ENCODE measurements around the gene HEATR5A.

DNA sequence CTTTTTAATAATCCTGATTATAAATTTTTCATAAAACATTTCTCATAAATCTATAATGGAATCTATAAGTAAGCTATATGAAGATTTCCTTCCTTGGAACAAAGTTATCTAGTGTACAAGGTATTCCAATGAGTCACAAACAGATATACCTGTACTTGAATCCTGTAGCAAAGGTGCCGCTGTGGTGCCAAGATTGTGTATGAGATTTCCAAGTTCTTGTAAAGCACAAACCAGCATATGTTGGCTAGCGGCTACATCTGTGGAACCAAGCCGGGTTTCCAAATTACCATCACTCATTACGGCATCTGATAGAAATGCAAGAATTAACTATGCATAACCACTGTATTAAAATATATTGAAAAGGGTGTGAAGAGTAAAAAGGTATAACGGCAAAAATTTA, 34.1 kb downstream of the HEATR5A start:
- TF ChIP-seq, protein P1, sequence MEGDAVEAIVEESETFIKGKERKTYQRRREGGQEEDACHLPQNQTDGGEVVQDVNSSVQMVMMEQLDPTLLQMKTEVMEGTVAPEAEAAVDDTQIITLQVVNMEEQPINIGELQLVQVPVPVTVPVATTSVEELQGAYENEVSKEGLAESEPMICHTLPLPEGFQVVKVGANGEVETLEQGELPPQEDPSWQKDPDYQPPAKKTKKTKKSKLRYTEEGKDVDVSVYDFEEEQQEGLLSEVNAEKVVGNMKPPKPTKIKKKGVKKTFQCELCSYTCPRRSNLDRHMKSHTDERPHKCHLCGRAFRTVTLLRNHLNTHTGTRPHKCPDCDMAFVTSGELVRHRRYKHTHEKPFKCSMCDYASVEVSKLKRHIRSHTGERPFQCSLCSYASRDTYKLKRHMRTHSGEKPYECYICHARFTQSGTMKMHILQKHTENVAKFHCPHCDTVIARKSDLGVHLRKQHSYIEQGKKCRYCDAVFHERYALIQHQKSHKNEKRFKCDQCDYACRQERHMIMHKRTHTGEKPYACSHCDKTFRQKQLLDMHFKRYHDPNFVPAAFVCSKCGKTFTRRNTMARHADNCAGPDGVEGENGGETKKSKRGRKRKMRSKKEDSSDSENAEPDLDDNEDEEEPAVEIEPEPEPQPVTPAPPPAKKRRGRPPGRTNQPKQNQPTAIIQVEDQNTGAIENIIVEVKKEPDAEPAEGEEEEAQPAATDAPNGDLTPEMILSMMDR (conservative IDR thresholded peaks at IDR 0.05; ENCODE audit: low read depth, low read length): no peak
- TF ChIP-seq EZH2 (IDR thresholded peaks at IDR 0.05; ENCODE audit: low read length, unreplicated experiment) (no peak), EZH2phosphoT487 (IDR thresholded peaks at IDR 0.05; ENCODE audit: borderline replicate concordance, low read length) (no peak)

Data from PC-3 (cell line).